Neural cell (in vitro differentiated cells): Measurements from ENCODE around the gene SMARCC2.

Experiments
- CTCF ChIP-seq: fragments of 450-650 bp; IDR thresholded peaks from 2 replicates; pipeline ENCODE4 v1.5.1; 2014; ENCODE audit warnings: antibody characterized with exemption, mild to moderate bottlenecking, moderate library complexity; ENCODE audit not compliant: poor library complexity, severe bottlenecking
- POLR2AphosphoS5 ChIP-seq: IDR thresholded peaks from 2 replicates; pipeline ENCODE4 v1.6.1; 2012
- TF ChIP-seq, protein P1 (sequence below): IDR thresholded peaks from 2 replicates; pipeline ENCODE4 v1.6.1; 2012; ENCODE audit warnings: borderline replicate concordance

GRCh38 chr12:56229916-56230431 is 40.7 kb upstream of the SMARCC2 start, which contains the start of gene SLC39A5:
- TF ChIP-seq CTCF (no peak), POLR2AphosphoS5 (no peak)
- TF ChIP-seq, protein P1, sequence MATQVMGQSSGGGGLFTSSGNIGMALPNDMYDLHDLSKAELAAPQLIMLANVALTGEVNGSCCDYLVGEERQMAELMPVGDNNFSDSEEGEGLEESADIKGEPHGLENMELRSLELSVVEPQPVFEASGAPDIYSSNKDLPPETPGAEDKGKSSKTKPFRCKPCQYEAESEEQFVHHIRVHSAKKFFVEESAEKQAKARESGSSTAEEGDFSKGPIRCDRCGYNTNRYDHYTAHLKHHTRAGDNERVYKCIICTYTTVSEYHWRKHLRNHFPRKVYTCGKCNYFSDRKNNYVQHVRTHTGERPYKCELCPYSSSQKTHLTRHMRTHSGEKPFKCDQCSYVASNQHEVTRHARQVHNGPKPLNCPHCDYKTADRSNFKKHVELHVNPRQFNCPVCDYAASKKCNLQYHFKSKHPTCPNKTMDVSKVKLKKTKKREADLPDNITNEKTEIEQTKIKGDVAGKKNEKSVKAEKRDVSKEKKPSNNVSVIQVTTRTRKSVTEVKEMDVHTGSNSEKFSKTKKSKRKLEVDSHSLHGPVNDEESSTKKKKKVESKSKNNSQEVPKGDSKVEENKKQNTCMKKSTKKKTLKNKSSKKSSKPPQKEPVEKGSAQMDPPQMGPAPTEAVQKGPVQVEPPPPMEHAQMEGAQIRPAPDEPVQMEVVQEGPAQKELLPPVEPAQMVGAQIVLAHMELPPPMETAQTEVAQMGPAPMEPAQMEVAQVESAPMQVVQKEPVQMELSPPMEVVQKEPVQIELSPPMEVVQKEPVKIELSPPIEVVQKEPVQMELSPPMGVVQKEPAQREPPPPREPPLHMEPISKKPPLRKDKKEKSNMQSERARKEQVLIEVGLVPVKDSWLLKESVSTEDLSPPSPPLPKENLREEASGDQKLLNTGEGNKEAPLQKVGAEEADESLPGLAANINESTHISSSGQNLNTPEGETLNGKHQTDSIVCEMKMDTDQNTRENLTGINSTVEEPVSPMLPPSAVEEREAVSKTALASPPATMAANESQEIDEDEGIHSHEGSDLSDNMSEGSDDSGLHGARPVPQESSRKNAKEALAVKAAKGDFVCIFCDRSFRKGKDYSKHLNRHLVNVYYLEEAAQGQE, result no peak
